HG03103 (cell line): ENCODE data around the gene ARMC9.
"Not testable (repeated sequence)": the region's sequence is repeated elsewhere in the genome, so short reads cannot be mapped to it uniquely, and the experiment has no call there.

Experiments used
- ATAC-seq: cut with Tn5 transposase; IDR thresholded peaks from one replicate; pipeline ENCODE4 v1.9.1; 2021; ENCODE audit warnings: low read depth; ENCODE audit not compliant: unreplicated experiment

ARMC9 gene

DNA sequence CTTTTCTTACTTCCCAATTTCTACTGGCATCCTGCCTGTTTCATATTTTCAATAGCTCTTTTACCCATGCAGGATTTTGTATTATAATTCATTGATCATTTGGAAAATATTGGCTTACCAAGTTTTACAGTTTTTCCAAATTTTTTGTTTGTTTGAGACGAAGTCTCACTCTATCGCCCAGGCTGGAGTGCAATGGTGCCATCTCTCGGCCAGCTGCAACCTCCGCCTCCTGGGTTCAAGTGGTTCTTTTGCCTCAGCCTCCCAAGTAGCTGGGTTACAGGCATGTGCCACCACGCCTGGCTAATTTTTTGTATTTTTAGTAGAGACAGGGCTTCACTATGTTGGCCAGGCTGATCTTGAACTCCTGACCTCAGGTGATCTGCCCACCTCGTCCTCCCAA, 105.8 kb downstream of the ARMC9 start:
- ATAC-seq, result not testable (repeated sequence)

DNA sequence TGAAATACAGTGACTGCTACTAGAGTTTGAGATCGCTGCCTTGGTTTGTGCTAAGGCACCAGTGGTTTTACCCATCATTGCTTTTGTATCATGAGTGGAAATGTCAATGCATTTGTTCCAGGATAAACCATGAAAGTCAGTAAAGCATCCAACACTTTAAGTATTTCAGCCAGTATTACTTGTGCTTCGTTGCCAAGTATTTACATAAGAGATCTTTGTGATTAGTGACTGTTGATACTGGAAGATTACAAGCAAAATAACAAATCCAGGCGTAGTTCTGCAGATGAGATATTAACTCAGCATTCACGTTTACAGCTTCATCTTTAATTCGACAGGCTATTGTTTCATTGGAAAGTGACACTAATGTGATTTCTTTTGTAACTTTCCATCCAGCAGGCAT, 106.8 kb downstream of the ARMC9 start:
- ATAC-seq, result no peak

DNA sequence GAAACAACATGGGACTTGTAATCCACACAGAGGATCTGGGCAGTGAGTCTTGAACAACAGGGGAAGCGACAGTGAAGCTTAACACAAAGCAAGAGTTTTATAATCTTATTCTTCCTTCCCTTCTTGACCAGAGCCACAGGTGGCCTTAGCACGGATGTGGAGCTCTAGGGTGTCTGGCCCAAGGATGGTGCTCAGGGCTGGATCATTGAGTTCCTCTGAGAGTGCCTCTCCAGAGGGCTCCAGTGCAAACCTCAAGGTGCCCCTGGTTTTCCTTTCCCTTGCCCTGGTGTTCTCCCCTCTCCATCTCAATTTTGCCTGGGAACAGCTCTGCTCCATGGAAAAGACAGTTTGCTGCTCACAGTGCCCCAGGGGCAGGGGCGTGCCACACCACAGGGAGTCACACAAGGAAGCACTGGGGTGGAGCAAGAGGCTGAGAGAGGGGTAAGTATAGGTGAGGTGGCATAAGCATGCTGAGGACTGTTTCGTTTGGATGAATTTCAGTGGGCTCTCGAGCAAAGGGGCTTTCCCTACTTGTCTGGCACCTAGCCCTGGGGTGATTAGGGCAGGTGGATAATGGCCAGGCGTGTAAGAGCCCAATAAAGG, 108.5 kb downstream of the ARMC9 start:
- ATAC-seq, result no peak

DNA sequence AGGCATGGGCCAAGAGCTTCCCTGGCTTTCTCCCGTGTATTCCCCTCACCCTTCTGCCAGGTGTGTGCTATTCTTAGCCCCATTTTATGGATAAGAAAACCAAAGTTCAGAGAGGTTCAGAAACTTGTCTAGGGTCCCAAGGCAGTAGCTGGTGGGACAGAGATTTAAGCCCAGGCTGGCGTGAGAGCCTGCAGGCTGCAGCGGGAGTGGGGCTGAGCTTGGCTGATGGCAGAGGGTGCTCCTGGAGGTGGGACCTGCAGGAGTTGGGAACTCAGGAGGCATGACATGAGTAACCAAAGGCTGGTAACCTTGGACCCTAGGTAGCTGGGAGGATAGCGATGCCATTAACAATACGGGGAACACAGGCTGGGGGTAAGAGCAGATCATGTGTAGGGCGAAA, 109.8 kb downstream of the ARMC9 start:
- ATAC-seq, result no peak

DNA sequence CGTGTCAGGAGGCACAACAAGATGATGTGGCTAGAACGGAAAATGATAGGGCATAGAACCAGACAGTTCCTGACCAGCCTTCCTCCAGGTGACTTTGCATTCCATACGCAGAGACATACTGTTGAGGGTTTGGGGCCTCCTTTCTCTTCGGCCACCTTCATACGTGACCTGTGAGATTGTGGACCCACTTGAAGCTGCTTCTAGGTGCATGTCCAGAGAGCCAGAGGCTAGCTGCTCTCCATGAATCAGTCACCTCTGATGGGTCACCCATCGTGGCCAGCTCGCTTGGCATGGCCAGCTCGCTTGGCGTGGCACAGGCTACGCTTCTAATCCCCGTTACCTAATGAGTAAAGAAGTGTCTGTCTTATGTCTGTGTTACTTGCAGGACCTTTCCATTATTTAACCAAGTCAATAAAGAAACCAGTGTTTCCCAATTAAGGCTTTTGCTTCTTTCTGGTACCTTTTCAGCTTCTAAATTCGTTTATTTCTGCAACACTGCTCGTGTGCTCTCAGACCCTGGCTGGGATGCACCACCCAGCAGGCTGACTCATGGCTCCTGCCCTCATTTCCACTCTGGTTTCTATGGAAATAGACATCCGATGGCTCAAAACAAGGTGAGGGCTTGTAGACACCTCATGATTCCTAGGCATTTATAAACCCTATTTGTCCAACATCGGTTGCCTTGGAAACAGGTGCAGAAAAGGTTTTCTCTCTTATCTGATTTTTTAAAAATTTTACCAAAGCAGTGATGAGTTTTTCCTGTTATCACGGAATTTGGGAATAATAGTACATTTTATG, 110.4 kb downstream of the ARMC9 start:
- ATAC-seq, result no peak

DNA sequence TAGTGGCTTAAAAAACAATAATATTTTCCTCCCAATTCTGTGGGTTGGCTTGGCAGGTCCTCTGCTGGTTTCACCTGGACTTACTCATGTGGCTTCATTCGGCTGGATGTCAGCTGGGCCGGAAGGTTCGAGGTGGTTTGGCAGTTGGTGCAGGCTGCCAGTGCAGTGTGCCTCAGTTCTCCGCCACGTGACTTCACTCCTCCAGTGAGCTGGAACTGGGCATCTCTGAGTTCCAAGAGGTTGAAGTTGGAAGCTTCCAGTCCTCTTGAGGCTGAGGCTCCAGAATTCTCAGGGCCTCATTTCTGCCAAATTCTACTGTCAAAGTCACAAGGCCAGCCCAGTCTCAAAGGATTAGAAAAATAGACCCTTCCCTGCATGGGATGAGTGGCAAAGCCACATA, 113.6 kb downstream of the ARMC9 start:
- ATAC-seq, result no peak

DNA sequence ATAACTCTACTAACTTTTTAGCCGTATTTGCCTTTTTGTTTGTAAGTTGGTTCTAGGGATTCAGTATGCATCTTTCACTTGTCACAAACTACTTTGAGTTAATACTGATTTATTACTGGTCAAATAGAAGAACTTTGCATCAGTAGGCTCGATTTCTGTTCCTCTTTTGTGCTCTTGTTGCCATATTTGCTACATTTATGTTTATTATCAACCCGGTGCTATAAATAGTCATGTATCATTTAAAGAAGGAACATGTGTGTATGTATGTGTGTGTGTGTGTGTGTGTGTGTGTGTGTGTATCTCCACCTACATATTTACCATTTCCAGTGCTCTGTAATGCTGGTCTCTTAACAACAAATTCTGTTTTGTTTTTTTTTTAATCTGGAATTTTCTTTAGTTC, 117.5 kb downstream of the ARMC9 start:
- ATAC-seq, result no peak

DNA sequence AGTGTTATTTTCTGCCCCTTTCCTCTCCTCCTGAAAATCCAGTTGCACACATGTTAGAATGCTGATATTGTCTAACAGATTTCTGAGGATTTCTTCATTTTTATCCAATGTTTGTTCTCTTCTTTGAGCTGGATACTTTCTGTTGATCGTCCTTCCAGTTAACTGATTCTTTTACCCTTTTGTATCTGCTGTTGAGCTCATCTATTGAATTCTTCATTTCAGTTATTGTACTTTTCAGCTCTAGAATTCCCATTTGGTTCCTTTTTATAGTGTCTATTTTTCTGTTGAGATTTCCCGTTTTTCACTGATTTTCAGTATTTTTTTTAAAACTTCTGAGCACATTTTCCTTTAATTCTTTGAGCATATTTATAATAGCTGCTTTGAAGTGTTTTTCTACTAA, 119.1 kb downstream of the ARMC9 start:
- no peak for ATAC-seq

DNA sequence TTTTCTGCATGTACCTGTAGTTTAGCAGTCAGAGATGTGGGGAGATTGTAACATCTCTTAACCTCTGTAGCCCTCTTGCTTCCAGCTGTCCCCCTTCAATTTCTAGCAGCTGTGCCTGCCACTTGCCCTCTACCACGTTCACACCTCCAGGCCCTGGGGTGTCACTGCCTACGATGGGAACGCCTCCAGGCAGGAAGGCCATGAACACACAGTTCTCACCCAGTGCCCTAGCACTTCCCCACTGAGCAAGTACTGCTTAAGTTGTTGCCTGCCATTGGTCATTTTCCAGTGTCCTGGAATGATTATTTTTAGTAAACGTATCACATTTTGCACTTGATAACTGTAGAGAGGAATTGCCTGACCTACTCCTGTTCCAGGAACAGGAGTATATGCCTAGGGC, 120.0 kb downstream of the ARMC9 start:
- ATAC-seq, result no peak

DNA sequence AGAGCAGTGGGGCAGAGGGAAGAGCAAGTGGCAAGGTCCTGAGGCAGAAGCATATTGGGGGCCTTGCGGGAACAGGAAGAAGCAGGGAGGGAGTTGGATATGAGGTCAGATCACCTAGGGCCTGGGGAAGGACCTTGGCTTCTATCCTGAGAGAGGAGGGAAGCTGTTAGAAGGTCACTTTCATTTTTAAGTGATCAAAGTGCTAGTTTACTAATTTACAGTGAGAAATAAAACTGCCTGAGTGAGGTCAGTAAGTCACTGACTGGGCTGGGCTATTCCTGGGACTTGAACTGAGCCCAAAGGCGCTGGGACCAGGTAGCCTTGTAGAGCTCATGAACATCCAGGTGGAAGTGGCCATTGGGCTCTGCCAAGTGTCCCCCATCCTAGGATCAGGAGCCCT, 120.5 kb downstream of the ARMC9 start:
- ATAC-seq, result no peak

DNA sequence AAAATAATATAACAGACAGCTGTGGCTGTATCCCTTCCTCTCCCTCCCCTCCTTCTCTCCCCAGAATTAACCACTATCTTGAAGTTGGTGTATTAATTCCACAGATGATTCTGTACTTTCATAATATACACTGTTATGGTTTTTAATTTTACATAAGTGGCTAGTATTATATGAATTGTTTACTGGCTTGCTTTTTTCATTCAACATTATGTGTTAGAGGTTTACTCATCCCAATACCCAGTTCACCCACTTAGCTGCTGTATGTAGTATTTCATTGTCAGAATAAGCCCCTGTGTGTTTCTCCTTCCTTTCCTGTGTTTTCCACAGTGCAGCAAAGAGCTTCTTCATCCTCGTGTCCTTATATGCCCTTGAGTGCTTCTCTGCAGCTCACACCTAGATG, 121.4 kb downstream of the ARMC9 start:
- no peak for ATAC-seq

DNA sequence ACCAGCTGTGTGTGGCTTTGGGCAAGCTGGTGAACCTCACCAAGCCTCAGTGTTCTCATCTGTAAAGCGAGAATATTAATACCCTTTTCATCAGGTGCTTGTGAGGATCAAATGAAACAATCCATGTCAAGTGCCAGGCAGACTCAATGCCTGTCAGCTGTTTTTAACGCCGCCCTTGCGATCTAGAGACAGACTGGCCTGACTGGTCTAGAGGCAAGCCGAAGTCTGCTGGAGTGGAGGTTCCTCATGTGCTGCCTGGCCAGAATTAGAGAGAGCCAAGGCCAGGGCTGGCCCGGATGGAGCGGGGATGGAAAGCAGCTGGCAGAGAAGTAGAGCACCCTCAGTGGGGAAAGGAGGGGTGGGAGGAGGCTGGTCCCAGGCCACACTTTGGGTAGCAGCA, 122.6 kb downstream of the ARMC9 start:
- ATAC-seq, result no peak

DNA sequence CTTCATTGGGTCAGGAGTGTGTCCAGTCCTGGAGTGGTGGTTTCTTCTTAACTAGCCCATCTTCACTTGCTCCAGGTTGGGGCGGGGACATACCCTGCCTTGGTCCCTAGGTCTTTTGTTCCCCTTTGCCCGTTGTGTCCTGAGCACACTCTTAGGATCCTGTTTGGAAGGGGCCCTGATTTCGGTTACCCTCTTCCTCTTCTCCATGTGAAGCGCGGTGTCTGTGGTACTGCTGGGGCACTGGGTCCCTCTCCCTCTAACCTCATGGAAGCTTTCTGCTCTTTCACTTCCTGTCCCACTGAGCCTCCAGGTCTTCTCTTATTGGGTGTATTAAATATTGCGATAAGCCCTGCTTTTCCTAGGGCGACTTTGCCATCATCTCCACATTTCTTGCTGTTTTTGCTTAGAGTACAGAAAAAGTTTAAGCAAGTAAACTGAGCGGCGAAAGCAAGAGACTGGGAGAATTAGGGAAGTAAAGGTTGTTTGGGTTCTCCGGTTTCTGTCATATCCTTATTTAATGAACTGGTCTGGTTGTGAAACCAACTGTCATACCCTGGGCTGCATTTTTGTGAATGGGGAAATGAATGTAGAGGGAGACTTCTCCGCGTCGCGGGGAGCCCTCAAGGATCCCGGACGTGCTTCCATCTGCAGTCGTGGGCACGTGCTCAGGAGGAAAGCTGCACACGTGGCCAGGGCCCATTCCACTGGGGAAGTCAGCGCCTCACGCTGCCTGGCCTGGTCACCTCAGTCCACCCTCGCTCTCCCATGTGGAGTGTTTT, 123.3 kb downstream of the ARMC9 start:
- no peak for ATAC-seq

DNA sequence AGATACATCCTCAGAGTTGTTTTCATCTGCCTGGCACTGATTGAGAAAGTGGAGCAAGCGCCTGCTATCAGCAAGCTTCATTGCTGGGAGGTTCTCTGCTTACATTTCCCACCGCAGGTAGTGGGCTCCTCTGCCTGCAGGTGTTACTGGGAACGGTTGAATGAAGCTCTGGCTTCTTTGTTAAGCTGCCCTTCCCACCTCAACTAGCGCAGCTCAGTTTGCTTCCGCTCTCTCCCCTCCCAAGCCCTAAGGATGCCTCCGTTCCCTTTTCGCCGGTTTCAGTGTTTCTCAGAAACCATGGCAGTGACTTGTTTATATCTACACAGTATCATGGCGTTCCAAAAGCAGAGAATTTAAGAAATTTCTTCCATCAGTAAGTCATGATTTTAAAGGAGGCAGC, 124.9 kb downstream of the ARMC9 start:
- ATAC-seq, result no peak

DNA sequence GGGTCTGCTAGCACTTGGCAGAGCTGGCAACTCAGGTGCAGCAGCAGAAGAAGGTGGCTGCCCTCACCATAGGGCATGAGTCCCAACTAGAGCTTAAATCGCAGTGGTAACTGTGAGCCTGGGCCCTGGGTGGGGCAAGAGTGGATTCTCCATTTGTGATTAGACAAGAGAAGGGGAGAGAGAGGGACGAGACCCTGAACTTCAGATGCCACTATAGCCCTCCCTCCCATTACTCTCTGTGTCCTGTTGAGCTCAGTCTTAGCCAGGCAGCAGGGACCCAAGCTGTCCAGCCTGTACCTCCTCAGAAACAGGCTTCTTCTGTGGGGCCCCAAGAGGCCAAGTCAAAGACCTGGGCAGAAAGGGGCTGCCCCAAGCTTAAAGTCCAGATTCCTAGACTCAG, 127.4 kb downstream of the ARMC9 start:
- ATAC-seq, result no peak

DNA sequence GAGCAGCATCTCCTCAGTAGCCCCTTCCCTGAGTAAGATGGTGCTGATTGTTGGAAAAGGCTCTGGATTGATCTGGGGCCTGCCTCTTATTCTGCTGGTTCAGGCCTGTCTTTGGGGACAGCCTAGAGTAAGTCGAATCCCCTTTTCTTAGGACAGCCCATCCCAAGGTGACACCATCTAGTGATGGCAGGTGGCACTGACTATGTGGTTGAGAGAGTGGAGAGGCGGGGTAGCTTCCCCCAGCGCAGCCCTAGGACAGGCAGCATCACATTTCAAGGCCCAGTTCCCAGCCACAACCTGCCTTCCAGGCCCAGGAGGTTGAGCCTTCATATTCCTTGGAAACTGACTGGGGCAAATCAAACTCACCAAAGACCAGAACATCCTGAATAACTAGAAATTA, 128.0 kb downstream of the ARMC9 start:
- ATAC-seq, result no peak

DNA sequence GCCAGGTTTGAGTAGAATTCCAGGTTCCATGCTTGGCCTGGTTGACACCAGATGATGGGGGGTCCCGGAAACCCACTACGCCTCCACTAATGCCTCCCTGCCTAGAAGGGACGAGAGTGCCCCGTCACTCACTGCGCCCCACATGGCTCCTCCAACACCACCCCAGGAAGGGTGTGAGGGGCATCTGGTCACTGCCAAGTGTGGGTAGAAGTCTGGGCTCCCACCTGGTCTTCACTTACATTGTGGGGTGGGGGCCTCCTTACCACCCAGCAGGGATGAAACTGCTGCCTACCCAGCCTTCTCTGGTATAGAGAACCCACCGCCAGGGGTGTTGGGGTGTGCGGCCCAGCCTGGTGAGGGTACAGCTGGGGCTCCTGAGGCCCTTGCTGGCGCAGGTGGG, 131.9 kb downstream of the ARMC9 start:
- no peak for ATAC-seq

DNA sequence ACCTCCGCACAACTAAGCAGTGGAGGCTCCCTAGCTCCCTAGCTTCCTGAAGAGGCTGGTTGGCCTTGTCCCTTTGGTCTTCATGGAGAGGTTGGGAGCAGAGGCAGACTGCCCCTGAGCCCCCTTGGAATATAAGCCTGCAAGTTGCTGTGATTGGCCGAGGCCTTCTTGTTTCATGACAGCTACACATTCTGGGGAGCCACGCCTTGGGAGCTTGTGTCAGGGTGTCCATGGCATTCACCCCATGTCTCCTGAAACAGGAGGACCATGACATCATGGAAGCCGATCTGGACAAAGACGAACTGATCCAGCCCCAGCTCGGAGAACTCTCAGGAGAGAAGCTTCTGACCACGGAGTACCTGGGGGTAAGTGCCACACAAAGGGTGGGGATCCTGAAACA, 133.1 kb downstream of the ARMC9 start:
- no peak for ATAC-seq

DNA sequence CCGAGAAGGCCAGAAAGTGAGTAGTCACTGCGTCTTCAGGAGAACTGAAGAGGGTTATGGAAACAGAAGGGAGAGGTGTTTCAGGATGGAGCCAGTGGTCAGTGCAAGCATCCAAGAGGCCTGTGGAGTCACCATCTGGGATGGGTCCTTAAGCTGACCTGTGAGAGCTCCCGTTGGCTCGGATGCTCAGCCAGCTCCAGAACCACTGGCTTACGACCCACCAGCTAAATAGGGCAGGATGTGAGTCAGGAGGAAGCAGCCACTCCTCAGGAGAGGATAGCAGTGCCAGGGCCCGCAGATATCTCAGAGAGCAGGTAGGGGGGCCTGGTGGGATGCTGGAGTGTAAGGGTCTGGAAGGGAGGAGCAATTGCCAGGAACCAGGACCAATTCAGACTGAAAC, 134.0 kb downstream of the ARMC9 start:
- ATAC-seq, result no peak

DNA sequence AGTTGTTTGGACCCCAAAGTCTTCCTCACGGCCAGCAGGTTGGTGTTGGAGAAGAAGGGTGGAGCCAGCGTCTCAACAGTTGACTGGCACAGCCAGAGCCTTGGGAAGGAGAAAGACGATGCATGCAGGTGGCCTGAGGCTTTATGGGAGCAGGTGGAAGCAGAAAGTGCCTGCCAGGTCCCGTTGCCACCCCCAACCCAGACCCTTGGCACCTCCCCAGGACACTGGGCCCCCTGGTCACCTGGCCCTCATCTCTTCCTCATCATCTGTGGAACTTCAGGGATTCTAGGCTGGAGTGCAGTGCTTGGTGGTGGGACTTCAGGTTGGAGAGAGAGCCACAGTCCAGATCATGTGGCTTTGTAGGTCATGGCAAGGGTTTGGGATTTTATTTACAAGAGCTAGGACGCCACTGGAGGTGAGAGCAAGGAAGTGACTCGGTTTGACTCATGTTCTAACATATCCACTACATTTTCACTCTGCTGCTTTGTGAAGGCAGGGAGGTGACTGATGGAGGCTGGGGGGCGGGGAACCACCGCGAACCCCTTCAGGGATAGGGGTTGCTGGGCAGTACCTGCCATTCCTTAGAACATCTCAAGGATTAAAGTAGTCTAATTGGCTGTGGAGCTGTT, 134.6 kb downstream of the ARMC9 start:
- ATAC-seq, result no peak

DNA sequence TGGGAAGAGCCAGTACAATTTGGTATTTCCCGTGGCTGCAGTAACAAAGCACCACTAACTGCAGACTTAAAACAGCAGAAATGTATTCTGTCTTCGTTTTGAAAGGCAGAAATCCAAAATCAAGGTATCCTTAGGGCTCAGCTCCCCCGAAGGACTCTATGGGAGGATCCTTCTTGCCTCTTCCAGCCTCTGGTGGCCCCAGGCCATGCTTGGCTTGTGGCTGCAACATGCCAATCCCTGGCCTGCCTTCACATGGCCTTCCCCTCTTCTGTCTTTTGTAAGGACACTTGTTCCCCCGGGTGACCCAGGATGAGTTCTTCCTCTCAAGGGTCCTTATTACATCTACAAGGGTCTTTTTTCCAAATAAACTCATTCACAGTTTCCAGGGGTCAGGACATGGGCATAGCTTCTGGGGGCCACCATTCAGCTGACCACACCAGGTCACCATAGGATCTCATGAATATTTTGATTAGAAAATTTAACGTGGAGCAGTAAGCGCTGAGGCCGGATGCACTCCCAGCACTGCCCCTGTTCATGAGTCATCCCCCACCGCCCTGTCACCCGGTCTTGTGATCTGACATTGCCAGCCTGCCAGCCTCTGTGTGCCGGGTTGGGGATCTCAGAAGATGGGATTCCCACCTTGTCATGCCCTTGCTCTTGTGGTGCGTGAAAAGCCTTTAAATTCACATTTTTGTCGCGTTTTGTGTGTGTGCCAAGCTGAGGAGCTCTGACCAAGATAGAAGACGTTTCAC, 135.9 kb downstream of the ARMC9 start:
- ATAC-seq, result no peak
